Endothelial cell of umbilical vein (primary cell): Measurements from ENCODE around the gene TIRAP. TPM values are rescaled to one million over a fixed set of nuclear protein-coding genes. Genes with fewer than 3 reads are reported as not detected.

Experiments used
- BruUV-seq: library from RNA; stranded (reverse); fragments of 400-500 nt; replicated peaks from 2 replicates; lab custom pipeline; 2021; lab: Mats Ljungman, UMichigan
- CTCF ChIA-PET: fragments of 300-600, 350-600 bp; sonication (Branson Sonifier 250); formaldehyde crosslinking; loops from one replicate; lab custom pipeline; 2021; ENCODE audit warnings: antibody characterized with exemption, inconsistent platforms; lab: Charles Lee
- POLR2A ChIA-PET: fragments of 300-600, 350-600 bp; sonication (Branson Sonifier 250); formaldehyde crosslinking; loops from one replicate; lab custom pipeline; 2021; ENCODE audit warnings: antibody characterized with exemption, inconsistent platforms; lab: Charles Lee
- DNase-seq: peaks from one replicate; pipeline ENCODE4 v3.0.0-alpha.2; 2011; ENCODE audit warnings: low read depth, low spot score
- FAIRE-seq: peaks from 2 replicates; lab custom pipeline; 2011; peaks lifted over from hg19 to GRCh38; lab: Jason Lieb, UNC
- H2AFZ ChIP-seq: 2 replicates; pipeline ENCODE4 v1.6.0; 2012; ENCODE audit warnings: low read depth, low read length, control low read depth, inconsistent platforms
- H3K27ac ChIP-seq: 2 replicates; pipeline ENCODE4 v1.5.1; 2011; ENCODE audit warnings: low read depth, mild to moderate bottlenecking, control low read depth, low read length, moderate library complexity; ENCODE audit not compliant: insufficient read depth
- H3K27me3 ChIP-seq, 2 experiments: 2 replicates each; pipeline versions ENCODE4 v1.6.0 to v1.6.1; 2011; ENCODE audit warnings: low read length in 2 of 2, mixed read lengths in 1 of 2; ENCODE audit not compliant: control insufficient read depth in 2 of 2, insufficient read depth in 2 of 2
- H3K36me3 ChIP-seq, 2 experiments: 2 replicates in 1 of 2; 3 replicates in 1 of 2; pipeline ENCODE4 v1.5.1; 2011; ENCODE audit warnings: low read length in 2 of 2, mild to moderate bottlenecking in 1 of 2, moderate library complexity in 1 of 2; ENCODE audit not compliant: control insufficient read depth in 2 of 2, insufficient read depth in 2 of 2; ENCODE audit errors: extremely low read depth in 1 of 2
- H3K4me1 ChIP-seq: 3 replicates; pipeline ENCODE4 v1.5.1; 2011; ENCODE audit warnings: mild to moderate bottlenecking, low read length; ENCODE audit not compliant: control insufficient read depth, insufficient read depth; ENCODE audit errors: extremely low read depth
- H3K4me2 ChIP-seq: 2 replicates; pipeline ENCODE4 v1.6.1; 2011; ENCODE audit warnings: low read length, control low read depth, mixed read lengths; ENCODE audit not compliant: insufficient read depth
- H3K4me3 ChIP-seq, 3 experiments: fragments of 200-600 bp in 1 of 3; sonication (generic), shearing (Covaris generic) in 1 of 3; replicated peaks in 1 of 3; 2 replicates each; pipeline ENCODE4 v1.5.1; 2011 to 2016; ENCODE audit warnings: control low read depth in 3 of 3, low read length in 3 of 3, mild to moderate bottlenecking in 2 of 3, inconsistent platforms in 1 of 3, low read depth in 1 of 3, moderate library complexity in 1 of 3; ENCODE audit not compliant: insufficient read depth in 1 of 3
- H3K79me2 ChIP-seq: 2 replicates; pipeline ENCODE4 v1.6.0; 2012; ENCODE audit warnings: low read length, inconsistent platforms; ENCODE audit not compliant: control insufficient read depth, insufficient read depth
- H3K9ac ChIP-seq: replicated peaks from 2 replicates; pipeline ENCODE3; 2011; ENCODE audit warnings: low read length, control low read depth; ENCODE audit not compliant: insufficient read depth; ENCODE audit errors: extremely low read depth
- H3K9me1 ChIP-seq: replicated peaks from 3 replicates; pipeline ENCODE4 v1.6.0; 2011; ENCODE audit warnings: mild to moderate bottlenecking, low read length; ENCODE audit not compliant: control insufficient read depth, insufficient read depth; ENCODE audit errors: extremely low read depth
- H3K9me3 ChIP-seq: replicated peaks from 2 replicates; pipeline ENCODE4 v1.5.1; 2012; ENCODE audit warnings: low read length, inconsistent platforms; ENCODE audit not compliant: control insufficient read depth, insufficient read depth
- H4K20me1 ChIP-seq: replicated peaks from 2 replicates; pipeline ENCODE3; 2011; ENCODE audit warnings: mild to moderate bottlenecking, low read length; ENCODE audit not compliant: control insufficient read depth, insufficient read depth; ENCODE audit errors: extremely low read depth
- EZH2 ChIP-seq: IDR thresholded peaks from 2 replicates; pipeline ENCODE4 v1.6.1; 2012; ENCODE audit warnings: borderline replicate concordance, low read depth, mild to moderate bottlenecking, moderate library complexity, low read length, inconsistent platforms; ENCODE audit not compliant: severe bottlenecking
- FOS ChIP-seq: IDR thresholded peaks from 2 replicates; pipeline ENCODE4 v1.6.1; 2011; ENCODE audit warnings: mild to moderate bottlenecking, low read length, moderate library complexity, borderline replicate concordance; ENCODE audit not compliant: insufficient read depth
- GATA2 ChIP-seq: IDR thresholded peaks from 2 replicates; pipeline ENCODE4 v1.7.0; 2011; ENCODE audit warnings: low read depth, mild to moderate bottlenecking, moderate library complexity, mixed read lengths, low read length; ENCODE audit not compliant: insufficient read length, insufficient read depth
- JUN ChIP-seq: IDR thresholded peaks from 2 replicates; pipeline ENCODE4 v1.6.1; 2011; ENCODE audit warnings: borderline replicate concordance, low read depth; ENCODE audit not compliant: insufficient read length, insufficient read depth
- MYC ChIP-seq: IDR thresholded peaks from one replicate; pipeline ENCODE4 v1.6.1; 2011; ENCODE audit warnings: mild to moderate bottlenecking, low read depth, low read length
- POLR2A ChIP-seq: IDR thresholded peaks from 2 replicates; pipeline ENCODE4 v1.6.1; 2012; ENCODE audit warnings: low read depth, mild to moderate bottlenecking, control low read depth, low read length
- POLR2AphosphoS5 ChIP-seq: IDR thresholded peaks from 2 replicates; pipeline ENCODE4 v1.6.1; 2012; ENCODE audit warnings: low read depth, mild to moderate bottlenecking, control low read depth, low read length, moderate library complexity; ENCODE audit not compliant: insufficient read depth
- dilution Hi-C: fragments of 300-500 bp; cut with MboI; formaldehyde crosslinking; loops from one replicate; pipeline ENCODE4 v1.15.0; 2019; ENCODE audit warnings: low sequenced_read_pairs; ENCODE audit not compliant: extremely low pct_ligation_motif_present
- intact Hi-C: fragments of 100-400 bp; cut with micrococcal nuclease; formaldehyde crosslinking; loops from one replicate; pipeline ENCODE4 v1.10.0; 2022
- polyA plus RNA-seq, 4 experiments: library from polyadenylated mRNA; depleted of rRNA in 3 of 4; stranded (reverse) in 3 of 4; unstranded in 1 of 4; fragments of >200 nt; gene quantifications; 2 replicates each; pipeline versions ENCODE4 v1.2.1 to v1.2.3, GENCODE V29; 2011 to 2012; ENCODE audit warnings: missing spikeins in 1 of 4
- total RNA-seq: library from RNA; stranded (reverse); gene quantifications from 2 replicates; pipeline ENCODE4 v1.2.3, GENCODE V29; 2021
- TF ChIP-seq, protein P1 (sequence below), 2 donors: IDR thresholded peaks; 1 replicate in 1 of 2; 2 replicates in 1 of 2; pipeline ENCODE4 v1.5.1; 2011; ENCODE audit warnings: low read length in 2 of 2, mild to moderate bottlenecking in 2 of 2, moderate library complexity in 2 of 2, control low read depth in 1 of 2, inconsistent platforms in 1 of 2, low read depth in 1 of 2; ENCODE audit not compliant: insufficient read depth in 1 of 2; ENCODE audit errors: extremely low read depth in 1 of 2
- TF ChIP-seq, protein P2 (sequence below): IDR thresholded peaks from 2 replicates; pipeline ENCODE4 v1.6.1; 2011; ENCODE audit not compliant: insufficient read depth, insufficient read length

Gene TIRAP
- total and polyA plus RNA-seq, 2 donors (not counting 3 experiments of a cell fraction or from before 2014, with no cell fraction given): 9.3 to 11.0 TPM

DNA sequence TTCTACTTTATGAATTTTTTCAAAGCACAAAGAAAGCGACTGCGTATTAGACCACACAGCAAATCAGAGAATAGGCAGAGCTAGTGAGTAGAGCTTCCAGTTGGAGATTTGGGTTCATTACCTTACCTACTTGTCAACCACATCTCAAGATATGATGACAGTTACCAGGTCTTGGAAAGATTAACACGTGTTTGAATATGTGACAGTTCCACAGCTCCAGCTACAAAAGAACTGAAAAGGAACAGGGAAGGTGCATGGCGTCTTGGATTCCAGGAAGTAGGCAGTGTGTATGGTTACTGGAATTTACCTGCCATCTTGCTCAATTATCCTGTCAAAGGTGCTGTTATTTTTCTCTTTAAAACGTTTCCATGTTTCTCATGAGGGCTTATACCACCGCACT lies 5.3 kb downstream of the TIRAP start:
- H4K20me1 ChIP-seq: no peaks in the 10 kb centered on the region
- no TSS peak for BruUV-seq
- ChIA-PET POLR2A (no interaction called here), CTCF (interaction anchor here (0.8 kb wide), 1 partner anchor 192 kb away, joined by 3 read pairs; no protein-coding TSS in a partner anchor)
- H3K27ac ChIP-seq: no peak overlapping the region
- no peak for DNase-seq
- H3K9me1 ChIP-seq: no peaks in the 10 kb centered on the region
- peaks cover 7% of the 10 kb centered on the region for H3K4me1 ChIP-seq
- dilution Hi-C loops: no loop called here
- no peak overlapping the region for H3K9ac ChIP-seq
- H3K27me3 ChIP-seq: no peaks in the 10 kb centered on the region
- FAIRE-seq: no peak
- TF ChIP-seq POLR2A: no peak
- no peak for TF ChIP-seq POLR2AphosphoS5
- peaks cover 0 to 7% of the 10 kb centered on the region in 2 experiments for H3K36me3 ChIP-seq
- no peaks in the 10 kb centered on the region for H3K9me3 ChIP-seq
- no peaks in the 10 kb centered on the region for H3K79me2 ChIP-seq
- H3K4me3 ChIP-seq: no peak overlapping the region
- no peak overlapping the region for H3K4me2 ChIP-seq
- intact Hi-C loops: no loop called here
- no peak overlapping the region for H2AFZ ChIP-seq

GRCh38 chr11:126290887-126291286 lies 8.0 kb downstream of the TIRAP start:
- H3K27ac ChIP-seq: no peak overlapping the region
- FAIRE-seq: no peak
- peaks cover 2 to 14% of the 10 kb centered on the region in 2 experiments for H3K36me3 ChIP-seq
- BruUV-seq: no TSS peak
- H2AFZ ChIP-seq: no peak overlapping the region
- H4K20me1 ChIP-seq: no peaks in the 10 kb centered on the region
- no peaks in the 10 kb centered on the region for H3K79me2 ChIP-seq
- H3K4me2 ChIP-seq: no peak overlapping the region
- POLR2A ChIA-PET: no interaction called here
- dilution Hi-C loops (no loop called here), intact Hi-C loops (no loop called here)
- H3K27me3 ChIP-seq: no peaks in the 10 kb centered on the region
- no peak overlapping the region for H3K4me3 ChIP-seq
- CTCF ChIA-PET: no interaction called here
- DNase-seq: no peak
- H3K4me1 ChIP-seq: no peaks in the 10 kb centered on the region
- H3K9me1 ChIP-seq: no peaks in the 10 kb centered on the region
- H3K9me3 ChIP-seq: no peaks in the 10 kb centered on the region
- TF ChIP-seq, protein P1, sequence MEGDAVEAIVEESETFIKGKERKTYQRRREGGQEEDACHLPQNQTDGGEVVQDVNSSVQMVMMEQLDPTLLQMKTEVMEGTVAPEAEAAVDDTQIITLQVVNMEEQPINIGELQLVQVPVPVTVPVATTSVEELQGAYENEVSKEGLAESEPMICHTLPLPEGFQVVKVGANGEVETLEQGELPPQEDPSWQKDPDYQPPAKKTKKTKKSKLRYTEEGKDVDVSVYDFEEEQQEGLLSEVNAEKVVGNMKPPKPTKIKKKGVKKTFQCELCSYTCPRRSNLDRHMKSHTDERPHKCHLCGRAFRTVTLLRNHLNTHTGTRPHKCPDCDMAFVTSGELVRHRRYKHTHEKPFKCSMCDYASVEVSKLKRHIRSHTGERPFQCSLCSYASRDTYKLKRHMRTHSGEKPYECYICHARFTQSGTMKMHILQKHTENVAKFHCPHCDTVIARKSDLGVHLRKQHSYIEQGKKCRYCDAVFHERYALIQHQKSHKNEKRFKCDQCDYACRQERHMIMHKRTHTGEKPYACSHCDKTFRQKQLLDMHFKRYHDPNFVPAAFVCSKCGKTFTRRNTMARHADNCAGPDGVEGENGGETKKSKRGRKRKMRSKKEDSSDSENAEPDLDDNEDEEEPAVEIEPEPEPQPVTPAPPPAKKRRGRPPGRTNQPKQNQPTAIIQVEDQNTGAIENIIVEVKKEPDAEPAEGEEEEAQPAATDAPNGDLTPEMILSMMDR (IDR thresholded peaks at IDR 0.05; ENCODE audit: extremely low read depth in 1 of 2, insufficient read depth in 1 of 2, low read depth in 1 of 2, low read length in 2 of 2): no peak
- TF ChIP-seq MYC: no peak
- TF ChIP-seq GATA2: no peak
- TF ChIP-seq EZH2: no peak
- no peak for TF ChIP-seq JUN
- no peak for TF ChIP-seq FOS
- TF ChIP-seq, protein P2, sequence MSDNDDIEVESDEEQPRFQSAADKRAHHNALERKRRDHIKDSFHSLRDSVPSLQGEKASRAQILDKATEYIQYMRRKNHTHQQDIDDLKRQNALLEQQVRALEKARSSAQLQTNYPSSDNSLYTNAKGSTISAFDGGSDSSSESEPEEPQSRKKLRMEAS: no peak
- no peak for TF ChIP-seq POLR2AphosphoS5
- TF ChIP-seq POLR2A: no peak
- H3K9ac ChIP-seq: no peak overlapping the region
